HG02870 (cell line): ENCODE data around the gene LDLRAD1.
"Not testable (repeated sequence)": the region's sequence is repeated elsewhere in the genome, so short reads cannot be mapped to it uniquely, and the experiment has no call there.

Source experiments
- ATAC-seq: cut with Tn5 transposase; IDR thresholded peaks from one replicate; pipeline ENCODE4 v1.9.1; 2021; ENCODE audit warnings: mild to moderate bottlenecking, moderate library complexity; ENCODE audit not compliant: unreplicated experiment

Gene LDLRAD1, protein sequence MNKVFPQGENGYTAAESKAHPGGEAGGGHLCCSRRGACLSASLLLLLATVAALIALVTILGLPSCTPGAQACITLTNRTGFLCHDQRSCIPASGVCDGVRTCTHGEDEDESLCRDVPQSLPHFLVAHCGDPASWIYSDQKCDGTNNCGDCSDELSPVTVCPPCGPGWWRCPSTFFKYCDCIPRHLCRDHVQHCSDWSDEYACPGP

GRCh38 chr1:54017979-54018378, at the start of gene LDLRAD1:
TSS of gene LDLRAD1 (minus strand) at chr1:54018186. CDS start at chr1:54018112, 74 bp downstream.
- no peak for ATAC-seq

GRCh38 chr1:54064299-54064698, 46.3 kb upstream of the LDLRAD1 start:
- ATAC-seq = no peak

- ATAC-seq = no peak
Observed at GRCh38 chr1:54054438-54054749, 36.4 kb upstream of the LDLRAD1 start.

DNA sequence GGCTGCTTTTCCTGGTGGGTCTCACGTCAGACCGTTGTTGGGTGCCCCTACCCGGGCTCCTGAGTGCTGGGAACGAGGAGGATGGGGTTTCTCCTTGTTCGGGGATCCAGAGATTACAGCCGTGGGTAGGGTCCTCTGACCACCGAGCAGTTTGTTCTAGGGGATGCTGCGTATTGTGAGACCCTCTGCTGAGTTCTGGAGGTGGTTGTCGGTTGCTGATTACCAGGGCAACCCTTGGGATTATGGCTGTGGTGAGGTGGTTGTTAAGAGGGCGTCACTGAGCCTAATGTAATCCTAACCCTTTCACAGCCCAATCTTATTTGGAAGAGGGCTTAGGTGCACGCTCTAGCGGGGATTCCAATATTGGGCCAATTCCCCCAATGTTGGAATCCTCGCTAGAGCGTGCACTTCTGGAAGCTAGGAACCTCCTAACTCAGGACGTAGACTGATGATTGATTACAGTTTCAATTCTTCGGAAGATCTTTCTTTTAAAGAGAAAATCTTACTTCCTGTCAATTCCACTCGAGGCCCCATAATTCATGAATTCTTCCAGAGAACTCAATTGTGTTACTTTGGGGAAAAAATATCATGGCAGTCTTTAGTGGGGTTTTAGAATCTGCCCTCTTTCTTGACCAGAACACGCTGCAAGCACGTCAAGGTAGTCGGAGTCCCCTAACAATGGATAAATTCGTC, 35.9 kb upstream of the LDLRAD1 start:
- no peak for ATAC-seq

GRCh38 chr1:54052934-54053744, 35.2 kb upstream of the LDLRAD1 start, which contains the start of the genes TCEANC2 and TMEM59:
TSS of gene TCEANC2 (plus strand) at chr1:54053608. CDS start at chr1:54054423, 815 bp downstream.
TSS of gene TMEM59 (minus strand) at chr1:54053204. CDS start at chr1:54053188, 16 bp downstream.
- ATAC-seq = peak; percentile 84

GRCh38 chr1:54052431-54052933, 34.5 kb upstream of the LDLRAD1 start:
- peak; percentile 16 for ATAC-seq

- ATAC-seq = no peak
Observed at GRCh38 chr1:54051933-54052430, 34.0 kb upstream of the LDLRAD1 start.

DNA sequence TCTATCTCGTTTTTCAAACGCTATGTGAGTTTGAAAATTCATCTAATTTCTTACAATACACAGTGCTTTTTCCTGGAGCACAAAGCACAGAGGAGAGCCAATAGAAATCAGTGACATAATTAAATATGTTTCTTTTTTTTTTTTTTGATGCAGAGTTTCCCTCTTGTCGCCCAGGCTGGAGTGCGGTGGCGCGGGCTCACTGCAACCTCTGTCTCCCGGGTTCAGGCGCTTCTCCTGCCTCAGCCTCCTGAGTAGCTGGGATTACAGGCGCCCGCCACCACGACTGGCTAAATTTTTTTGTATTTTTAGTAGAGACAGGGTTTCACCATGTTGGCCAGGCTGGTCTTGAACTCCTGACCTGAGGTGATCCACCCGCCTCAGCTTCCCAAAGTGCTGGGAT, 32.4 kb upstream of the LDLRAD1 start:
- ATAC-seq = not testable (repeated sequence)

- no peak for ATAC-seq
Observed at GRCh38 chr1:54047384-54048305, 29.7 kb upstream of the LDLRAD1 start.

DNA sequence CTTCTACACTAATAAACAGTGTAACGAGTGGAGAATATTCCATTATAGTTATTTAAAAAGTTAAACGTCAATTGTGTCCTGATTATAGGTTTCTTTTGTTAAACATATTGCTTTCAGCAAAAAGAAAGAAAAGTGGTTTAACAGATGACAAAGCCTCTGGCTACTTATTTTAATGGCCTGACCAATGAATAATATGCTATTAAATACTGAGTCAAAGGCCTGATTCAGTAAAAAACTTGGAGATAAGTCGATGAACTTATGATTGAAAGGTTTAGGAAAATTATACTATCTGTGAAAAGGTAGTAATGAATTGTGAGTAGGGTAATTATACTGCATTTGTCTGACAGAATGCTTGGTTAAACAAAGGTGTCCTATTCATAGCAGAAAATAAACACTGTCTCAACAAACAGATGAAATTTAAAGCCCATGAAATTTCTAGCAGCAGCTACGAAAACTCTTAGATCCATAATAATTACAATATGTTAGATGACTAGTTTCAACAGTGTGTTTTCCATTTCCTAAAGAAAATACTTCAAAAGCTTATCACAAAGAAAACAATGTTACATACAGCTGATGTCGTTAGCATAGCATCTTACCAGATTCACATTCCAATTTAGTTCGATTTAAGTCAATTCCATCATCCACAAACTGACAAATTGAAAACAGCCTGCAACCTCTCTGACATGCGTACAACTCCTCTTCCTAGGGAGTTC, 28.8 kb upstream of the LDLRAD1 start:
- ATAC-seq = no peak

DNA sequence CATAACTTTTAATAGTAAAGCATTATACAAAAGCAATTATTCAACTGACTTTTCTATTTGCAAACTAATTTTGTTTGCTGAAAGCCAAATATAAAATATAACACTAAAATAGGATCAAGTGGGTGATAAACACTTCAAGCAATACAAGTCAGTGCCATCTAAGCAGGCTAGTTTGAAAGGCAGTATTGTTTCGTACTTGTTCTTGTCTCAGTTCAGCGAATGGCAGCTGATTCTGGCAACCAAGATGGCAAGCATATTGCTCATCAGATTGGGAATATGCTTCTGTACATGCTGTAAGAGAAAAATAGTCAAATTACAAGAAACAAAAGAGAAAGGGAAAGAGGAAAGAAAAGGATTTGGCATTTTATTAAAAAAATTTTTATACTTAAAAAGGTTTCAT, 27.5 kb upstream of the LDLRAD1 start:
- no peak for ATAC-seq

- ATAC-seq = no peak
Observed at GRCh38 chr1:54041806-54042205, 23.8 kb upstream of the LDLRAD1 start.

DNA sequence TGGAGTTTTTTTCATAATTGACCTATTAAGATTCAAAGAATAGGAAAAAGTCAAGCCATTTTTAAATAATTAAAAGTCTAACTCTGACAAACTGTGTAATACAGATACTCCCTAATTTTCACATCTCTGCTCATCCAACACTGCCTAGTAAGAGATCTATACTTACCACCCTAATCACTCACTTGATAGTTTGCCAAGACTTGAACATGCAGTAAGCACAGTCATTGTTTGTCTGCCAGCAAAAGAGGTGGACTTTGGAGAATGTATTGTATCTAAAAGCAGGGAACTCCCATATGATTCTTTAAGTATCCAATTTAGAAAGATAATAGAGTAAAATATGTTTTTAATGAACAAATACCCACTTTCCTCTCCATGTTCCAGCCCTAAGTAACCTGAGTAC, 19.5 kb upstream of the LDLRAD1 start:
- ATAC-seq = no peak

DNA sequence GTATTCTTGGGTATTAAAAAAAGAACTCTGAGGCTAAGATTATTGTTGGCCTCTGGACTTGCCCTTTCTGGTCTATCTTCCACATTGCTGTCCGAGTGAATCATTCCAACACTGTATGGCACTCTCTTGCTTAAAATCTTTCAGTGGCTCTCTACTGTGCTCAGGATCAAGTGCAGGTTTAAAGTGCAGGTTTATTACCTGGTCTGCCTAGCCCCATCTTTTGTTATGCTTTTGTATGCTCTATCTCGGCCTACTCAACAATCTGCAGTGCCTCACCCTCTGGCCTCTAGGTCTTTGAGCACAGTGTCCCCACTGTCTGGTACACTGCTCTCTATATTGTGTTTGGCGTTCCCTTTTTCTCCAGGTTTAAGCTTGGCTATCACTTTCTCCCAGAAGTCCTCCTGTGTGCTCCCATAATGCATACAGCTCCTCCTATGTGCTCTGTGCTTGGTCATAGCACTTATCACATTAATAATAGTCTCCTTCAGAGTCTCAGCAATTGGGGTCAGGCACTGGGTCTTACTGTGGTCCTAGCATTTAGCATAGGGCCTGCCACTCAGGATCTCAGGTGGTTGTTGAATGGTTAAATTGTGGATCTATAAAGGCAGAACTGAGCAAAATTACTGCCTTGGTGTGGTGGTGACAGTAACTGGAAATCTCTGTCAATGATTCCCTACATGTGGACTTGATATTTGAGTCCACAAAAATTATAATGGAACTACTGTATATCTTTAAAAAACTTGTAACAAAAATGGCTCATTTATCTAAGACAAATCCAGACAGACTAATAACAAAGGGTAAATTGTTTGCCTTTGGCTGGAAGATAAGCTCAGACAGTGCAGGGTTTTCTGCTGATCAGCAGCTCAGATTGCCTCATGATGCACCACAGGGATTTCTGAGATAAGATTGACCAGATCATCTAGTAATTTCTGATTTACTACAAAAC, 10.6 kb upstream of the LDLRAD1 start:
- no peak for ATAC-seq

DNA sequence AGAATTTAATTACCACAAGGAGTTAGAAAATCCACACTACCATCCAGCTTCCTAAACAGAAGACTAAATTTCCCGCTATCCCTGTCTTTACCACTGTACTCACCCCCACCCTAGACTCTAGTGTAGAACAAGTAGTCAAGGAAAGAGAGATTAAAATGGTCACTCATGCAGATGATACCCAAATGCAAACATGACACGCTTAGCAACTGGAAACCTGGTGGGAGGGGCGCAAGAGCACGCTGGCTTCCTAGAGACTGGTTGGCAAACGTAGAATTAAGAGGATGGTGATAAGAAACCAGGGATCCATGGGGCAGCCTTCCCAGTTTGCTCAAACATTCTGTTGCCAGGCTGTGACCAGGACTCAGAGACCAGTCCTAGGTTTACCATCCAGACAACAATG, 9.9 kb upstream of the LDLRAD1 start:
- ATAC-seq = no peak

- ATAC-seq = not testable (repeated sequence)
Observed at GRCh38 chr1:54024811-54025210, 6.8 kb upstream of the LDLRAD1 start.

- ATAC-seq = no peak
Observed at GRCh38 chr1:54024358-54024757, 6.4 kb upstream of the LDLRAD1 start.

- ATAC-seq = not testable (repeated sequence)
Observed at GRCh38 chr1:54019562-54020176, 1.7 kb upstream of the LDLRAD1 start.
